Loucy (cell line): ENCODE results near the gene E2F7.

Experiments used
- H2AFZ ChIP-seq: fragments of 200-600 bp; sonication (generic); 2 replicates; pipeline ENCODE4 v1.6.0; 2016; ENCODE audit warnings: antibody characterized with exemption, mild to moderate bottlenecking, low read length, moderate library complexity
- H3F3A ChIP-seq: fragments of 200-600 bp; 2 replicates; pipeline ENCODE4 v1.6.0; 2016; ENCODE audit warnings: antibody characterized with exemption, low read depth, mild to moderate bottlenecking
- H3K27me3 ChIP-seq: fragments of 200-600 bp; sonication (generic); 2 replicates; pipeline ENCODE4 v1.6.1; 2014; ENCODE audit warnings: low read length, mild to moderate bottlenecking; ENCODE audit not compliant: insufficient read depth, poor library complexity, severe bottlenecking
- H3K36me3 ChIP-seq: fragments of 200-600 bp; sonication (generic); 2 replicates; pipeline ENCODE4 v1.6.1; 2016; ENCODE audit warnings: low read length; ENCODE audit not compliant: insufficient read depth
- H3K4me1 ChIP-seq: fragments of 200-600 bp; sonication (generic); 2 replicates; pipeline ENCODE4 v1.5.1; 2014; ENCODE audit warnings: low read length, mild to moderate bottlenecking; ENCODE audit not compliant: insufficient read depth, poor library complexity, severe bottlenecking
- H3K4me2 ChIP-seq: fragments of 200-600 bp; sonication (generic); 2 replicates; pipeline ENCODE4 v1.6.0; 2014; ENCODE audit warnings: antibody characterized with exemption, low read length, low read depth, mild to moderate bottlenecking; ENCODE audit not compliant: poor library complexity, severe bottlenecking
- H3K4me3 ChIP-seq: fragments of 200-600 bp; sonication (generic); 2 replicates; pipeline ENCODE4 v1.5.1; 2014; ENCODE audit warnings: low read length, mild to moderate bottlenecking, mixed read lengths; ENCODE audit not compliant: poor library complexity, severe bottlenecking
- H3K79me2 ChIP-seq: fragments of 200-600 bp; sonication (generic); 2 replicates; pipeline ENCODE4 v1.6.1; 2014; ENCODE audit warnings: low read length; ENCODE audit not compliant: insufficient read depth
- H3K9ac ChIP-seq: fragments of 200-600 bp; sonication (generic); 2 replicates; pipeline ENCODE4 v1.6.0; 2014; ENCODE audit warnings: mild to moderate bottlenecking, low read depth, low read length, moderate library complexity; ENCODE audit not compliant: poor library complexity, severe bottlenecking
- H3K9me2 ChIP-seq: fragments of 200-600 bp; sonication (generic); replicated peaks from 2 replicates; pipeline ENCODE4 v1.6.1; 2016; ENCODE audit warnings: low read depth, low read length, mixed read lengths
- H3K9me3 ChIP-seq: fragments of 200-600 bp; sonication (generic); 2 replicates; pipeline ENCODE4 v1.6.1; 2014; ENCODE audit warnings: mild to moderate bottlenecking, antibody characterized with exemption, low read length, low read depth; ENCODE audit not compliant: insufficient read depth
- H4K20me1 ChIP-seq: fragments of 200-600 bp; sonication (generic); 2 replicates; pipeline ENCODE4 v1.6.0; 2014; ENCODE audit warnings: antibody characterized with exemption, low read length, mild to moderate bottlenecking; ENCODE audit not compliant: insufficient read depth, poor library complexity, severe bottlenecking
- CTCF ChIP-seq: fragments of 200-600 bp; sonication (generic); conservative IDR thresholded peaks from 2 replicates; pipeline ENCODE4 v1.5.1; 2014; ENCODE audit warnings: mild to moderate bottlenecking, antibody characterized with exemption, low read length
- EZH2phosphoT487 ChIP-seq: fragments of 200-600 bp; IDR thresholded peaks from 2 replicates; pipeline ENCODE4 v1.6.1; 2018; ENCODE audit warnings: antibody characterized with exemption, mild to moderate bottlenecking, moderate library complexity, borderline replicate concordance

The E2F7 gene

GRCh38 chr12:77107121-77107520 is 41.8 kb upstream of the E2F7 start:
- Histone ChIP-seq H3K4me1 (no peaks in the 10 kb centered on the region), H3K36me3 (no peaks in the 10 kb centered on the region), H2AFZ (no peak overlapping the region), H3F3A (no peaks in the 10 kb centered on the region), H3K79me2 (no peaks in the 10 kb centered on the region), H3K9me3 (peaks cover 6% of the 10 kb centered on the region; the same call in 1 of the 2 replicates), H3K27me3 (no peaks in the 10 kb centered on the region), H3K9me2 (no peaks in the 10 kb centered on the region), H3K4me2 (no peak overlapping the region), H3K4me3 (no peak overlapping the region), H4K20me1 (no peaks in the 10 kb centered on the region), H3K9ac (no peak overlapping the region)
- TF ChIP-seq CTCF = no peak
- no peak for TF ChIP-seq EZH2phosphoT487

GRCh38 chr12:77104792-77105191 is 39.4 kb upstream of the E2F7 start:
- Histone ChIP-seq H3K4me2 (no peak overlapping the region), H3F3A (no peaks in the 10 kb centered on the region), H3K4me1 (no peaks in the 10 kb centered on the region), H3K27me3 (no peaks in the 10 kb centered on the region), H4K20me1 (no peaks in the 10 kb centered on the region), H2AFZ (no peak overlapping the region), H3K9me3 (no peaks in the 10 kb centered on the region), H3K9me2 (no peaks in the 10 kb centered on the region), H3K36me3 (no peaks in the 10 kb centered on the region), H3K9ac (no peak overlapping the region), H3K4me3 (no peak overlapping the region), H3K79me2 (no peaks in the 10 kb centered on the region)
- TF ChIP-seq CTCF (no peak), EZH2phosphoT487 (no peak)

- Histone ChIP-seq H3K4me3 (no peak overlapping the region), H3F3A (no peaks in the 10 kb centered on the region), H3K36me3 (no peaks in the 10 kb centered on the region), H3K9me2 (no peaks in the 10 kb centered on the region), H4K20me1 (no peaks in the 10 kb centered on the region), H2AFZ (no peak overlapping the region), H3K4me1 (no peaks in the 10 kb centered on the region), H3K9ac (no peak overlapping the region), H3K9me3 (no peaks in the 10 kb centered on the region), H3K4me2 (no peak overlapping the region), H3K27me3 (no peaks in the 10 kb centered on the region), H3K79me2 (no peaks in the 10 kb centered on the region)
- TF ChIP-seq EZH2phosphoT487 (no peak), CTCF (no peak)
Measured at GRCh38 chr12:77104286-77104685, 38.9 kb upstream of the E2F7 start.
